H1 (cell line): Measurements from ENCODE around the gene SARNP.

Experiments
- BRCA1 ChIP-seq: IDR thresholded peaks from 2 replicates; pipeline ENCODE4 v1.6.1; 2012; ENCODE audit warnings: low read depth, low read length, improper control_type of control experiment
- CBX5 ChIP-seq: fragments of 300-800, 300-1000 bp; sonication (generic); IDR thresholded peaks from 2 replicates; pipeline ENCODE4 v1.7.1; 2016; ENCODE audit warnings: antibody characterized with exemption, low read length, low read depth
- EP300 ChIP-seq, 2 experiments: IDR thresholded peaks; 1 replicate in 1 of 2; 2 replicates in 1 of 2; pipeline ENCODE4 v1.6.1; 2011 to 2012; ENCODE audit warnings: low read depth in 2 of 2, low read length in 2 of 2, mild to moderate bottlenecking in 2 of 2, borderline replicate concordance in 1 of 2, inconsistent platforms in 1 of 2, moderate library complexity in 1 of 2
- EZH2 ChIP-seq: fragments of 200-600 bp; sonication (generic); IDR thresholded peaks from 2 replicates; pipeline ENCODE4 v1.7.1; 2012; ENCODE audit warnings: low read depth, mild to moderate bottlenecking, moderate library complexity, low read length, inconsistent platforms; ENCODE audit not compliant: severe bottlenecking
- KDM1A ChIP-seq: fragments of 200-600, 300-600 bp; sonication (generic); IDR thresholded peaks from 2 replicates; pipeline ENCODE4 v1.7.1; 2016; ENCODE audit warnings: mild to moderate bottlenecking, low read length, borderline replicate concordance
- KDM5A ChIP-seq: fragments of 200-600 bp; IDR thresholded peaks from 2 replicates; pipeline ENCODE4 v1.7.1; 2012; ENCODE audit warnings: mild to moderate bottlenecking, low read length, inconsistent platforms, mixed read lengths
- POLR2AphosphoS5 ChIP-seq: IDR thresholded peaks from 2 replicates; pipeline ENCODE4 v1.6.1; 2011; ENCODE audit warnings: low read depth, low read length
- RFX5 ChIP-seq: IDR thresholded peaks from 2 replicates; pipeline ENCODE4 v1.6.1; 2011; ENCODE audit warnings: low read depth, low read length, improper control_type of control experiment, borderline replicate concordance
- SIN3A ChIP-seq, 2 experiments: IDR thresholded peaks in 1 of 2; conservative IDR thresholded peaks in 1 of 2; 2 replicates each; pipeline ENCODE4 v1.6.1; 2011 to 2012; ENCODE audit warnings: low read length in 2 of 2, improper control_type of control experiment in 1 of 2, low read depth in 1 of 2, mild to moderate bottlenecking in 1 of 2
- YY1 ChIP-seq: IDR thresholded peaks from 2 replicates; pipeline ENCODE4 v1.6.1; 2011; ENCODE audit warnings: low read depth, mild to moderate bottlenecking, low read length
- TF ChIP-seq, protein P1 (sequence below), 3 experiments: IDR thresholded peaks; 1 replicate in 2 of 3; 2 replicates in 1 of 3; pipeline versions ENCODE4 v1.5.1 to v1.6.1; 2011; ENCODE audit warnings: low read length in 3 of 3, mild to moderate bottlenecking in 3 of 3, inconsistent platforms in 2 of 3, low read depth in 1 of 3, moderate library complexity in 1 of 3; ENCODE audit not compliant: insufficient read depth in 1 of 3; ENCODE audit errors: control extremely low read depth in 1 of 3
- TF ChIP-seq, protein P2 (sequence below): IDR thresholded peaks from 2 replicates; pipeline ENCODE4 v1.6.1; 2012; ENCODE audit warnings: inconsistent platforms

DNA sequence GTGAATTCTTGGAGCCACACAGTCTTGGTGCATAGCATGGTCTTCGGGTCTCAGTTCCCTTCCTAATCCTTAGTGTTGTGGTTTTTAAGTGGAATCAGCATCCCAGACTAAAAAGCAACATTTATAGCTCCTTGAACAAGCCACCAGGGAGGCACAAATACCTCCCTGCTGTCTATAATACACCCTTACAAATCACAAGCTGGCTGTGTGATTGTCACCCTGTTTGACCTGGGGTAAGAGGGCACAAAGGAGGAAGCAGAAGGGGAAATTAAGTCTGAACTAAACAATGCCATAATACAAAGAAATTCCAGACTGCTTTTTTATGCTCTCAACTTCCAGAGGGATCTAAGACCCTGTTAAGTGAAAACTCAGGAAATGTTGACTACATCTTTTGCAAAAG, 32.9 kb upstream of the SARNP start:
- TF ChIP-seq EZH2 (no peak), EP300 (IDR thresholded peaks at IDR 0.05; ENCODE audit: borderline replicate concordance in 1 of 2, low read depth in 2 of 2, low read length in 2 of 2) (no peak), YY1 (no peak), POLR2AphosphoS5 (no peak), BRCA1 (no peak), CBX5 (no peak), KDM5A (no peak), RFX5 (no peak), SIN3A (conservative IDR thresholded peaks at IDR 0.05 in 1 of 2, IDR thresholded peaks at IDR 0.05 in 1 of 2; ENCODE audit: low read depth in 1 of 2, low read length in 2 of 2) (no peak), KDM1A (no peak)
- TF ChIP-seq, protein P1, sequence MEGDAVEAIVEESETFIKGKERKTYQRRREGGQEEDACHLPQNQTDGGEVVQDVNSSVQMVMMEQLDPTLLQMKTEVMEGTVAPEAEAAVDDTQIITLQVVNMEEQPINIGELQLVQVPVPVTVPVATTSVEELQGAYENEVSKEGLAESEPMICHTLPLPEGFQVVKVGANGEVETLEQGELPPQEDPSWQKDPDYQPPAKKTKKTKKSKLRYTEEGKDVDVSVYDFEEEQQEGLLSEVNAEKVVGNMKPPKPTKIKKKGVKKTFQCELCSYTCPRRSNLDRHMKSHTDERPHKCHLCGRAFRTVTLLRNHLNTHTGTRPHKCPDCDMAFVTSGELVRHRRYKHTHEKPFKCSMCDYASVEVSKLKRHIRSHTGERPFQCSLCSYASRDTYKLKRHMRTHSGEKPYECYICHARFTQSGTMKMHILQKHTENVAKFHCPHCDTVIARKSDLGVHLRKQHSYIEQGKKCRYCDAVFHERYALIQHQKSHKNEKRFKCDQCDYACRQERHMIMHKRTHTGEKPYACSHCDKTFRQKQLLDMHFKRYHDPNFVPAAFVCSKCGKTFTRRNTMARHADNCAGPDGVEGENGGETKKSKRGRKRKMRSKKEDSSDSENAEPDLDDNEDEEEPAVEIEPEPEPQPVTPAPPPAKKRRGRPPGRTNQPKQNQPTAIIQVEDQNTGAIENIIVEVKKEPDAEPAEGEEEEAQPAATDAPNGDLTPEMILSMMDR (IDR thresholded peaks at IDR 0.05; ENCODE audit: control extremely low read depth in 1 of 3, insufficient read depth in 1 of 3, low read depth in 1 of 3, low read length in 3 of 3), result no peak
- TF ChIP-seq, protein P2, sequence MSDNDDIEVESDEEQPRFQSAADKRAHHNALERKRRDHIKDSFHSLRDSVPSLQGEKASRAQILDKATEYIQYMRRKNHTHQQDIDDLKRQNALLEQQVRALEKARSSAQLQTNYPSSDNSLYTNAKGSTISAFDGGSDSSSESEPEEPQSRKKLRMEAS, result no peak
